ENCODE data around the gene ZCRB1.

Gene ZCRB1

GRCh38 chr12:42298887-42299286, 27.0 kb downstream of the ZCRB1 start:
- Histone ChIP-seq H3K27ac (ENCODE audit: low read depth, low read length) (no peak overlapping the region), H3K4me1 (ENCODE audit: control insufficient read depth, insufficient read depth, low read length, unreplicated experiment) (no peaks in the 10 kb centered on the region), H2AFZ (ENCODE audit: low read length, unreplicated experiment) (no peak overlapping the region), H3K27me3 (ENCODE audit: insufficient read depth, low read length) (no peaks in the 10 kb centered on the region), H3K36me3 (ENCODE audit: insufficient read depth, low read length) (no peaks in the 10 kb centered on the region), H3K4me3 (ENCODE audit: low read depth, low read length) (no peak overlapping the region), H3K79me2 (ENCODE audit: control insufficient read depth, insufficient read depth, low read length, unreplicated experiment) (no peaks in the 10 kb centered on the region)

- Histone ChIP-seq H2AFZ (ENCODE audit: low read length, unreplicated experiment) (no peak overlapping the region), H3K27ac (ENCODE audit: low read depth, low read length) (no peak overlapping the region)
Observed at GRCh38 chr12:42296503-42297109, 29.3 kb downstream of the ZCRB1 start.

GRCh38 chr12:42291680-42292079, 34.2 kb downstream of the ZCRB1 start:
- no peaks in the 10 kb centered on the region for H3K79me2 ChIP-seq (ENCODE audit: control insufficient read depth, insufficient read depth, low read length, unreplicated experiment)
- H3K27ac ChIP-seq (ENCODE audit: low read depth, low read length), result no peak overlapping the region
- no peaks in the 10 kb centered on the region for H3K27me3 ChIP-seq (ENCODE audit: insufficient read depth, low read length)
- no peaks in the 10 kb centered on the region for H3K36me3 ChIP-seq (ENCODE audit: insufficient read depth, low read length)
- H2AFZ ChIP-seq (ENCODE audit: low read length, unreplicated experiment), result no peak overlapping the region
- H3K4me1 ChIP-seq (ENCODE audit: control insufficient read depth, insufficient read depth, low read length, unreplicated experiment), result no peaks in the 10 kb centered on the region
- no peak overlapping the region for H3K4me3 ChIP-seq (ENCODE audit: low read depth, low read length)

More at GRCh38 chr12:42296503-42297109, 29.3 kb downstream of the ZCRB1 start:
- no peaks in the 10 kb centered on the region for H3K36me3 ChIP-seq (ENCODE audit: insufficient read depth, low read length)
- H3K79me2 ChIP-seq (ENCODE audit: control insufficient read depth, insufficient read depth, low read length, unreplicated experiment), result no peaks in the 10 kb centered on the region
- H3K27me3 ChIP-seq (ENCODE audit: insufficient read depth, low read length), result no peaks in the 10 kb centered on the region
- no peak overlapping the region for H3K4me3 ChIP-seq (ENCODE audit: low read depth, low read length)
- no peaks in the 10 kb centered on the region for H3K4me1 ChIP-seq (ENCODE audit: control insufficient read depth, insufficient read depth, low read length, unreplicated experiment)

GRCh38 chr12:42288544-42288943, 37.4 kb downstream of the ZCRB1 start:
- H3K36me3 ChIP-seq (ENCODE audit: insufficient read depth, low read length), result no peaks in the 10 kb centered on the region
- H3K27me3 ChIP-seq (ENCODE audit: insufficient read depth, low read length), result no peaks in the 10 kb centered on the region
- no peak overlapping the region for H3K27ac ChIP-seq (ENCODE audit: low read depth, low read length)
- no peak overlapping the region for H3K4me3 ChIP-seq (ENCODE audit: low read depth, low read length)
- peaks cover 9% of the 10 kb centered on the region for H3K4me1 ChIP-seq (ENCODE audit: control insufficient read depth, insufficient read depth, low read length, unreplicated experiment)
- no peak overlapping the region for H2AFZ ChIP-seq (ENCODE audit: low read length, unreplicated experiment)
- no peaks in the 10 kb centered on the region for H3K79me2 ChIP-seq (ENCODE audit: control insufficient read depth, insufficient read depth, low read length, unreplicated experiment)

GRCh38 chr12:42286741-42287140, 39.2 kb downstream of the ZCRB1 start:
- no peaks in the 10 kb centered on the region for H3K27me3 ChIP-seq (ENCODE audit: insufficient read depth, low read length)
- H3K36me3 ChIP-seq (ENCODE audit: insufficient read depth, low read length), result no peaks in the 10 kb centered on the region
- no peak overlapping the region for H3K4me3 ChIP-seq (ENCODE audit: low read depth, low read length)
- H3K79me2 ChIP-seq (ENCODE audit: control insufficient read depth, insufficient read depth, low read length, unreplicated experiment), result no peaks in the 10 kb centered on the region
- peaks cover 9% of the 10 kb centered on the region for H3K4me1 ChIP-seq (ENCODE audit: control insufficient read depth, insufficient read depth, low read length, unreplicated experiment)
- H2AFZ ChIP-seq (ENCODE audit: low read length, unreplicated experiment), result no peak overlapping the region
- no peak overlapping the region for H3K27ac ChIP-seq (ENCODE audit: low read depth, low read length)

- Histone ChIP-seq H3K27ac (ENCODE audit: low read depth, low read length) (no peak overlapping the region), H3K4me3 (ENCODE audit: low read depth, low read length) (no peak overlapping the region), H3K27me3 (ENCODE audit: insufficient read depth, low read length) (no peaks in the 10 kb centered on the region), H3K79me2 (ENCODE audit: control insufficient read depth, insufficient read depth, low read length, unreplicated experiment) (no peaks in the 10 kb centered on the region), H2AFZ (ENCODE audit: low read length, unreplicated experiment) (no peak overlapping the region), H3K4me1 (ENCODE audit: control insufficient read depth, insufficient read depth, low read length, unreplicated experiment) (peaks cover 9% of the 10 kb centered on the region), H3K36me3 (ENCODE audit: insufficient read depth, low read length) (no peaks in the 10 kb centered on the region)
Observed at GRCh38 chr12:42285431-42285830, 40.5 kb downstream of the ZCRB1 start.

GRCh38 chr12:42284876-42285275, 41.0 kb downstream of the ZCRB1 start:
- Histone ChIP-seq H3K27ac (ENCODE audit: low read depth, low read length) (no peak overlapping the region), H2AFZ (ENCODE audit: low read length, unreplicated experiment) (no peak overlapping the region), H3K79me2 (ENCODE audit: control insufficient read depth, insufficient read depth, low read length, unreplicated experiment) (no peaks in the 10 kb centered on the region), H3K4me1 (ENCODE audit: control insufficient read depth, insufficient read depth, low read length, unreplicated experiment) (peaks cover 9% of the 10 kb centered on the region), H3K27me3 (ENCODE audit: insufficient read depth, low read length) (no peaks in the 10 kb centered on the region), H3K4me3 (ENCODE audit: low read depth, low read length) (no peak overlapping the region), H3K36me3 (ENCODE audit: insufficient read depth, low read length) (no peaks in the 10 kb centered on the region)

GRCh38 chr12:42284157-42284556, 41.7 kb downstream of the ZCRB1 start:
- no peak overlapping the region for H3K4me3 ChIP-seq (ENCODE audit: low read depth, low read length)
- peaks cover 9% of the 10 kb centered on the region for H3K4me1 ChIP-seq (ENCODE audit: control insufficient read depth, insufficient read depth, low read length, unreplicated experiment)
- H3K27me3 ChIP-seq (ENCODE audit: insufficient read depth, low read length), result no peaks in the 10 kb centered on the region
- H3K27ac ChIP-seq (ENCODE audit: low read depth, low read length), result no peak overlapping the region
- H2AFZ ChIP-seq (ENCODE audit: low read length, unreplicated experiment), result no peak overlapping the region
- no peaks in the 10 kb centered on the region for H3K36me3 ChIP-seq (ENCODE audit: insufficient read depth, low read length)
- H3K79me2 ChIP-seq (ENCODE audit: control insufficient read depth, insufficient read depth, low read length, unreplicated experiment), result no peaks in the 10 kb centered on the region

- H3K36me3 ChIP-seq (ENCODE audit: insufficient read depth, low read length), result no peaks in the 10 kb centered on the region
- peaks cover 9% of the 10 kb centered on the region for H3K4me1 ChIP-seq (ENCODE audit: control insufficient read depth, insufficient read depth, low read length, unreplicated experiment)
- no peak overlapping the region for H3K27ac ChIP-seq (ENCODE audit: low read depth, low read length)
- no peaks in the 10 kb centered on the region for H3K27me3 ChIP-seq (ENCODE audit: insufficient read depth, low read length)
- no peak overlapping the region for H3K4me3 ChIP-seq (ENCODE audit: low read depth, low read length)
- H3K79me2 ChIP-seq (ENCODE audit: control insufficient read depth, insufficient read depth, low read length, unreplicated experiment), result no peaks in the 10 kb centered on the region
- H2AFZ ChIP-seq (ENCODE audit: low read length, unreplicated experiment), result no peak overlapping the region
Observed at GRCh38 chr12:42283739-42284138, 42.2 kb downstream of the ZCRB1 start.

GRCh38 chr12:42282294-42282693, 43.6 kb downstream of the ZCRB1 start:
- no peak overlapping the region for H3K27ac ChIP-seq (ENCODE audit: low read depth, low read length)
- no peaks in the 10 kb centered on the region for H3K27me3 ChIP-seq (ENCODE audit: insufficient read depth, low read length)
- no peaks in the 10 kb centered on the region for H3K36me3 ChIP-seq (ENCODE audit: insufficient read depth, low read length)
- peaks cover 9% of the 10 kb centered on the region for H3K4me1 ChIP-seq (ENCODE audit: control insufficient read depth, insufficient read depth, low read length, unreplicated experiment)
- no peaks in the 10 kb centered on the region for H3K79me2 ChIP-seq (ENCODE audit: control insufficient read depth, insufficient read depth, low read length, unreplicated experiment)
- H3K4me3 ChIP-seq (ENCODE audit: low read depth, low read length), result no peak overlapping the region
- no peak overlapping the region for H2AFZ ChIP-seq (ENCODE audit: low read length, unreplicated experiment)

- H2AFZ ChIP-seq (ENCODE audit: low read length, unreplicated experiment), result no peak overlapping the region
- H3K27ac ChIP-seq (ENCODE audit: low read depth, low read length), result no peak overlapping the region
- no peaks in the 10 kb centered on the region for H3K27me3 ChIP-seq (ENCODE audit: insufficient read depth, low read length)
- H3K36me3 ChIP-seq (ENCODE audit: insufficient read depth, low read length), result no peaks in the 10 kb centered on the region
- H3K79me2 ChIP-seq (ENCODE audit: control insufficient read depth, insufficient read depth, low read length, unreplicated experiment), result no peaks in the 10 kb centered on the region
- H3K4me1 ChIP-seq (ENCODE audit: control insufficient read depth, insufficient read depth, low read length, unreplicated experiment), result peaks cover 9% of the 10 kb centered on the region
- no peak overlapping the region for H3K4me3 ChIP-seq (ENCODE audit: low read depth, low read length)
Observed at GRCh38 chr12:42281844-42282243, 44.0 kb downstream of the ZCRB1 start.

Measured in ACC112 (cell line).